IPS-18a (cell line): ENCODE results near the gene PC.

ENCODE experiments used
- H3K27ac ChIP-seq: one replicate; pipeline ENCODE4 v1.5.1; 2013; ENCODE audit warnings: low read length
- H3K27me3 ChIP-seq: one replicate; pipeline ENCODE4 v1.6.1; 2013; ENCODE audit warnings: mild to moderate bottlenecking, low read length; ENCODE audit not compliant: control insufficient read depth, insufficient read depth
- H3K36me3 ChIP-seq: one replicate; pipeline ENCODE4 v1.6.1; 2013; ENCODE audit warnings: low read depth, low read length; ENCODE audit not compliant: control insufficient read depth
- H3K4me1 ChIP-seq: one replicate; pipeline ENCODE4 v1.6.1; 2013; ENCODE audit warnings: low read depth, low read length; ENCODE audit not compliant: control insufficient read depth
- H3K4me3 ChIP-seq: one replicate; pipeline ENCODE4 v1.5.1; 2013; ENCODE audit warnings: low read length
- H3K9ac ChIP-seq: one replicate; pipeline ENCODE4 v1.6.1; 2013; ENCODE audit warnings: mild to moderate bottlenecking, low read length, moderate library complexity
- H3K9me3 ChIP-seq: one replicate; pipeline ENCODE4 v1.6.1; 2013; ENCODE audit warnings: low read depth, low read length; ENCODE audit not compliant: control insufficient read depth

Gene PC

DNA sequence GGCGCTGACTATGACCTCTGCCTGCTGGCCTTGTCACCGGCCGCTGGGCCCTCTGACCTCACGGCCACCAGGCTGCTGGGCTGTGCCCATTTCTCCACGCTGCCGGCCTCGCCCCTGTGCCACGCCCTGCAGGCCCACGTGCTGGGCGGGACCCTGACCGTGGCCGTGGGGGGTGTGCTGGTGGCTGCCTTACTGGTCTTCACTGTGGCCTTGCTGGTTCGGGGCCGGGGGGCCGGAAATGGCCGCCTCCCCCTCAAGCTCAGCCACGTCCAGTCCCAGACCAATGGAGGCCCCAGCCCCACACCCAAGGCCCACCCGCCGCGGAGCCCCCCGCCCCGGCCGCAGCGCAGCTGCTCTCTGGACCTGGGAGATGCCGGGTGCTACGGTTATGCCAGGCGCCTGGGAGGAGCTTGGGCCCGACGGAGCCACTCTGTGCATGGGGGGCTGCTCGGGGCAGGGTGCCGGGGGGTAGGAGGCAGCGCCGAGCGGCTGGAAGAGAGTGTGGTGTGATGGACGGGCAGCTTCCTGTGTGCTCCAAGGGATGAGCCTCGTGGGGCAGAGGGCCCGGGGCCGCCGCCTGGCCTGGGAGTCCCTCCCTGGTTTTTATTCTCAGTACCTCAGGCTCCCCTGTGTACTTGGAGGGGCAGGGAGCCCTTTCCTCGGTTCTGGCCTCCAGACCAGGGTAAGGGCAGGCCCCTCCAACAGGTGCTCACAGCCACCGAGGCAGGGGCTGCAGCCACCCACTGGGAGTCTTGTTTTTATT, 98.3 kb downstream of the PC start:
- H3K36me3 ChIP-seq = no peaks in the 10 kb centered on the region
- peaks cover 5% of the 10 kb centered on the region for H3K4me1 ChIP-seq
- H3K27ac ChIP-seq = no peak overlapping the region
- no peaks in the 10 kb centered on the region for H3K9me3 ChIP-seq
- no peak overlapping the region for H3K9ac ChIP-seq
- no peak overlapping the region for H3K4me3 ChIP-seq
- no peaks in the 10 kb centered on the region for H3K27me3 ChIP-seq

DNA sequence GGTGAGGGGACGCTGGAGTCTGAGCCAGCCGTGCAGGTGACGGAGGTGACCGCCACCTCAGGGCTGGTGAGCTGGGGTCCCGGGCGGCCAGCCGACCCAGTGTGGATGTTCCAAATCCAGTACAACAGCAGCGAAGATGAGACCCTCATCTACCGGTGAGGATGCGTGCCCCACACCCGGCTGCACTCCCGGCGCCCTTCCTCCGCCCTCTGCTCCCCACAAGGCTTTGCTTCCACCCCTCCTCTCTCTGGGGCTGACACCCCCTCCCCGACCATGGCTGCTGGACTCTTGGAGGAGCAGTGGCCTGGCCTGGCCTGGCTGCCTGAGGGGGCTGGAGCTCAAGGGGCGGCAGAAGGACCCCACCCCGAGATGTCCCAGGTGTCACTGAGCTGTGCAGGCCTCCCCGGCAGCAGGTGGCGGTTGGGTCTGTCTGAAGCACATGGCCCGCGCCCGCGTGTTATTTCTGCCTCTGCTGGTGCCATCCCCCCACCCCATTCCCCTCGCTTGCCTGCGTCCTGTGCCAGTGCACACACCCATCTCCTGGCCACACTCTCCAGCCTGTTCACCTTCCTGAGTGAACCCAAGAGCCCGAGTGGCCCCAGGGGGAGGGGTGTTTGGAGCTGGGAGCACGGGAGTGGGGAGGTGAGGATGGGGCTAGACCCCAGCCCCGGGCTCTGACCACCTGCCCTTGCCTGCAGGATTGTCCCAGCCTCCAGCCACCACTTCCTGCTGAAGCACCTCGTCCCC, 99.1 kb downstream of the PC start:
- Histone ChIP-seq H3K27ac (no peak overlapping the region), H3K9me3 (no peaks in the 10 kb centered on the region), H3K36me3 (no peaks in the 10 kb centered on the region), H3K4me1 (peaks cover 5% of the 10 kb centered on the region), H3K27me3 (no peaks in the 10 kb centered on the region), H3K9ac (no peak overlapping the region), H3K4me3 (no peak overlapping the region)

DNA sequence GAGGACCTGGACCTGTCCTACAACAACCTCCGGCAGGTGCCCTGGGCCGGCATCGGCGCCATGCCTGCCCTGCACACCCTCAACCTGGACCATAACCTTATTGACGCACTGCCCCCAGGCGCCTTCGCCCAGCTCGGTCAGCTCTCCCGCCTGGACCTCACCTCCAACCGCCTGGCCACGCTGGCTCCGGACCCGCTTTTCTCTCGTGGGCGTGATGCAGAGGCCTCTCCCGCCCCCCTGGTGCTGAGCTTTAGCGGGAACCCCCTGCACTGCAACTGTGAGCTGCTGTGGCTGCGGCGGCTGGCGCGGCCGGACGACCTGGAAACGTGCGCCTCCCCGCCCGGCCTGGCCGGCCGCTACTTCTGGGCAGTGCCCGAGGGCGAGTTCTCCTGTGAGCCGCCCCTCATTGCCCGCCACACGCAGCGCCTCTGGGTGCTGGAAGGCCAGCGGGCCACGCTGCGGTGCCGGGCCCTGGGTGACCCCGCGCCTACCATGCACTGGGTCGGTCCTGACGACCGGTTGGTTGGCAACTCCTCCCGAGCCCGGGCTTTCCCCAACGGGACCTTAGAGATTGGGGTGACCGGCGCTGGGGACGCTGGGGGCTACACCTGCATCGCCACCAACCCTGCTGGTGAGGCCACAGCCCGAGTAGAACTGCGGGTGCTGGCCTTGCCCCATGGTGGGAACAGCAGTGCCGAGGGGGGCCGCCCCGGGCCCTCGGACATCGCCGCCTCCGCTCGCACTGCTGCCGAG, 99.8 kb downstream of the PC start:
- peaks cover 5% of the 10 kb centered on the region for H3K4me1 ChIP-seq
- no peaks in the 10 kb centered on the region for H3K27me3 ChIP-seq
- H3K9me3 ChIP-seq = no peaks in the 10 kb centered on the region
- no peak overlapping the region for H3K9ac ChIP-seq
- H3K36me3 ChIP-seq = no peaks in the 10 kb centered on the region
- H3K27ac ChIP-seq = no peak overlapping the region
- H3K4me3 ChIP-seq = no peak overlapping the region

DNA sequence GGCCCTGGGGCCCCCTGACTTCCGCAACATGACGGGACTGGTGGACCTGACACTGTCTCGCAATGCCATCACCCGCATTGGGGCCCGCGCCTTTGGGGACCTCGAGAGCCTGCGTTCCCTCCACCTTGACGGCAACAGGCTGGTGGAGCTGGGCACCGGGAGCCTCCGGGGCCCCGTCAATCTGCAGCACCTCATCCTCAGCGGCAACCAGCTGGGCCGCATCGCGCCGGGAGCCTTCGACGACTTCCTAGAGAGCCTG, 100.3 kb downstream of the PC start:
- Histone ChIP-seq H3K36me3 (no peaks in the 10 kb centered on the region), H3K27ac (no peak overlapping the region), H3K9me3 (no peaks in the 10 kb centered on the region), H3K9ac (no peak overlapping the region), H3K27me3 (no peaks in the 10 kb centered on the region), H3K4me1 (peaks cover 5% of the 10 kb centered on the region), H3K4me3 (peak overlapping the region; percentile 58)

DNA sequence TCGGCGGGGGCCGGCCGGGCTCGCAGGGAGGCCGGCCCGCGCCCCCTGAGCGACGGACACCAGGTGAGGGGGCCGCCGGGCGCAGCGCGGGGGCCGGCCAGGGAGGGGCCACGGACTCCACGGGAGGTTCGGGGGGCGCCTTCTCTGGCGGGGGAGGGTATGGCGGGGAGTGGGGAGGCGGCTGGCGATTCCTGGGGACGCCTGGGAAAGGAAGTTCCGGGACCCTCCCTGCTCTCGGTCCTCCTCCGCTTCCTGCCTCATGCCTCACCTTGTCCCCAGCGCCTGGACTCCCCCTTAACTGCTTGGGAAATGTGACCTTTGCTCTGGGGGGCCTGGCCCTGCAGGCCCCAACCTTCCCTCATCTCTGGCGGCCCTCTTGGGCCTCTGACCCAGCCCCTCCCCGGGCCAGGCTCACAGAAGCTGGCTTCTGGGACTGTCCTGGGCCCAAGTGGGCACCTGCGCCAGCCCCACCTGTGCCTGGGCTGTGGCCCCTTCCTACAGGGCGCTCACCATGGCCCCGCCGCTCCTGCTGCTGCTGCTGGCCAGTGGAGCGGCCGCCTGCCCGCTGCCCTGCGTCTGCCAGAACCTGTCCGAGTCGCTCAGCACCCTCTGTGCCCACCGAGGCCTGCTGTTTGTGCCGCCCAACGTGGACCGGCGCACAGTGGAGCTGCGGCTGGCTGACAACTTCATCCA, 100.8 kb downstream of the PC start:
- no peaks in the 10 kb centered on the region for H3K36me3 ChIP-seq

DNA sequence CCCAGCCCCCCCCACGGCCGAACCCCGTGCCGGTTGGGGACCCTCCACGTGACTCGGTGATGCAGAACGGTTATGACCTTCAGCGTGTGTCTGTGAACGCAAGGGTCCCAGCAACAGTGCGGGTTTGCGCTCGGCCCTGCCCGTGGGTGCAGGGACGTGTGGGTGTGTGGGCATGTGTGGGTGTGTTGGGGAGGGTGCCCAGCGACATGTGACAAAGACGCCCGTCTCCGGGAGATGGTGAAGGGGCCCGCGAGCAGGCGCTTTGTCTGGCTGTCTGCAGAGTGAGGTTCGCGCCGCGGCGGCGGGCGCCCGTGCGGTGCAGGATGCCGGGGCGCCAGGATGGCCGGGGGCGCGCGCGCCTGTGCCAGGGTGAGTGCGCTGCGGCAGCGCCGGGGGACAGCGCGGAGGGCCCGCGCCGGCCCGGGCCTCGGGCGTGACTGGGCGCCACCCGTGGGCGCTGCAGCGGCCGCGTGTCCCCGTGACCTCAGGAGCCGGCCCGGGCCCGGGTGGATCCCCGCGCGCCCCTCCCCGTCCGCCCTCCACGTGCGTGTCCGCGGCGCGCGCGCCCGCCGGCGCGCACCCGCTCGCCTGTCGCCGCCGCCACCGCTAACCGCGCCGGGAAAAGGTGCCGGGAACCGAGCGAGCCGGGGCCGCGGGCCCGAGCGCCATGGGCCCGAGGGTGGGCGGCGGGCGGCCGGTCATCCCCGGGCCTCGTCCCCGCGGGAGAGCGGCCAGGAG, 101.5 kb downstream of the PC start, which contains the start of gene LRFN4:
LRFN4 (plus strand) TSS at position 569 of the 738 bp plus-strand sequence. CDS start 681 bp downstream, outside the sequence.
- H3K9ac ChIP-seq = peak within 1 kb of the TSS; percentile 65
- no peaks in the 10 kb centered on the region for H3K27me3 ChIP-seq
- H3K4me1 ChIP-seq = peaks cover 5% of the 10 kb centered on the region
- no peaks in the 10 kb centered on the region for H3K36me3 ChIP-seq
- H3K27ac ChIP-seq = peak within 1 kb of the TSS; percentile 2
- H3K9me3 ChIP-seq = no peaks in the 10 kb centered on the region
- H3K4me3 ChIP-seq = peak within 1 kb of the TSS; percentile 66

More for the DNA sequence above, 100.8 kb downstream of the PC start:
- peak overlapping the region; percentile 58 for H3K4me3 ChIP-seq
- peaks cover 5% of the 10 kb centered on the region for H3K4me1 ChIP-seq
- no peaks in the 10 kb centered on the region for H3K27me3 ChIP-seq
- H3K9ac ChIP-seq = peak overlapping the region; percentile 58
- H3K27ac ChIP-seq = no peak overlapping the region
- no peaks in the 10 kb centered on the region for H3K9me3 ChIP-seq

DNA sequence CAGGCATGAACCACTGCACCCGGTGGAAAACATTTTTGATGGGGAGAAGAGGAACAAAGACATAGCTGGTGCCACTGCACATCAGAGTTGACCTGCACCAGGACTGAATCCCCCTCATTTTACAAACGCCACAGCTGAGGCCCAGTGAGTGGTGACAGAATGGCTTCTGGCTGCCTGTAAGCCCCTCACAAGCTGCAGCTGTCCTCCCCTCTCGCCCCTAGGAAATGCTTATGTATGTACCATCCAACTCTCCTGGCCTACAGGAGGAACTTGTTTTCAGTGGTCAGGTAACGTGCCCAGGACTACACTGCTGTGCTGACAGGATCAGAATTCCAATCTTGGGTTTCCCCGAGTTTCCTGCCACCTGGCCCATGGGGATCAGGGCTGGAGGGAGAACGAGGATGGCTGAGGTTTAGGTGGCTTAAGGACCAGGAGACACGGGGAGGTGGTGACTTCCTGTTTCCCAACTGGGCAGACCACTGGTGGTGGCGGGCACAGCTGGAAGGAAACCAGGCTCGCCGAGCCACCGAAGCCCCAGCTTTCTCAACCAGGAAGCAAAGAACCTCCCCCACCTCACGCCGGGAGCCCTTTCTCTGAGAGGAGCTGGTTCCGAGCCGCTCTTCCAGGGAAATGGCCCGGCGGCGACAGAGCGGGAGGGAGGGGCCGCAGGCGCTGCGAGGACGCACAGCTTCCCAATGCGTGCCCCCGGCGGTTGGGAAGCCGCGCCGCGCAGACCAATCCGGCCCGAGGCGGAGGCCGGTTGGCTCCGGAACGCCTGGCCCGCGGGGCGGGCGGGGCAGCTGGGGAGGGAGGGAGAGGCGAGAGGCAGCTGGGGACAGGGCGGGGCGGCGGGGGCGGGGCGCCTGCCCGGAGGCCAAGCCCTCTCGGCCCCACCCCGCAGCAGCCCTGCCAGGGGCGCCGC, 102.3 kb downstream of the PC start:
- Histone ChIP-seq H3K4me1 (peaks cover 5% of the 10 kb centered on the region), H3K36me3 (no peaks in the 10 kb centered on the region), H3K4me3 (peak overlapping the region; percentile 66), H3K27me3 (no peaks in the 10 kb centered on the region), H3K9me3 (no peaks in the 10 kb centered on the region), H3K27ac (peak overlapping the region; percentile 2), H3K9ac (peak overlapping the region; percentile 65)

DNA sequence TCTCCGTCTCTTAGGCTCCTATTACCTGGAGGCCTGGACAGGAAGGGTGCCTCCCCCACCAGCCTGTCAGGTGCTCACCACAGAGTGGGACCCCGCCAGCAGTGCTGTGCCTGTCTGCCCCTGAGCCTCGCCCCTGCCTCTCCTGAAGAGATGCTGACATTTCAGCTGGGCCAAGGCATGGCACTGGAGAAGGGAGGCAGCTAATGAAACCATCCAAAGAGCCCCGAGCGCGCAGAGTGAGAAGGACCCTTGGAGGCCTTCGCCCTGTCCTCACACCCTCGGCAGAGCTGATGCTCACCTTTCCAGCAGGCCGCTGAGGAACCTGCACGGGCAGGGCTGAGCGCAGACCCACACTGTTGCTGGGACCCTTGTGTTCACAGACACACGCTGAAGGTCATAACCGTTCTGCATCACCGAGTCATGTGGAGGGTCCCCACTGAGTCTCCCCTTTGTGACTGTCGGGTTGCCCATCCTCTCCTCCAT, 103.4 kb downstream of the PC start:
- Histone ChIP-seq H3K4me1 (peaks cover 5% of the 10 kb centered on the region), H3K4me3 (no peak overlapping the region), H3K27me3 (no peaks in the 10 kb centered on the region), H3K36me3 (no peaks in the 10 kb centered on the region), H3K9me3 (no peaks in the 10 kb centered on the region), H3K27ac (no peak overlapping the region), H3K9ac (no peak overlapping the region)

DNA sequence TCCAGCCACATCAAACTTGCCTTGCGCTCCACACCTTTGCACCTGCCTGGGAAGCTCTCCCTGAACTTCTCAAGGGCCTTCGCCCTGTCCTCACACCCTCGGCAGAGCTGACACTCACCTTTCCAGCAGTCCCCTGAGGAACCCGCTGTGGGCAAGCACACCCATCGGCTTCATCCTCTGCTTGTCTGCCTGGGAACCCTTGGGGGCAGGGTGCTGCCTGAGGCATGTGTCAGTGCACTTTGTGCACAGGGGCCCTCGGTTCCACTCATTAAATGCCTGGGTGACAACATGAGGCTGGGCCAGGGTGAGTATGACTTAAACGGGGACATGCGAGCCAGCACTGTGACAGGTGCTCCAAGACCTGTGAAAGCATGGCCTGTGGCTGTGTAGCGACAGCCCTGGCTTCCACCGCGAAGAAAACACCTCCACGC, 103.9 kb downstream of the PC start:
- H3K9ac ChIP-seq = no peak overlapping the region

More for the DNA sequence above, 103.9 kb downstream of the PC start:
- Histone ChIP-seq H3K36me3 (no peaks in the 10 kb centered on the region), H3K27me3 (no peaks in the 10 kb centered on the region), H3K9me3 (no peaks in the 10 kb centered on the region), H3K4me3 (no peak overlapping the region), H3K27ac (no peak overlapping the region), H3K4me1 (peaks cover 5% of the 10 kb centered on the region)
